Ectodermal cell (in vitro differentiated cells): ENCODE data around the gene ZP2.
"Not testable (repeated sequence)": the region's sequence is repeated elsewhere in the genome, so short reads cannot be mapped to it uniquely, and the experiment has no call there.

ENCODE experiments used
- H3K27ac ChIP-seq: 2 replicates; pipeline ENCODE4 v1.7.0; 2013; ENCODE audit warnings: mild to moderate bottlenecking, low read depth, low read length; ENCODE audit not compliant: insufficient read depth, poor library complexity, severe bottlenecking
- H3K27me3 ChIP-seq: 2 replicates; pipeline ENCODE4 v1.7.0; 2013; ENCODE audit warnings: mild to moderate bottlenecking, low read length; ENCODE audit not compliant: insufficient read depth, control insufficient read depth, poor library complexity, severe bottlenecking
- H3K36me3 ChIP-seq: one replicate; pipeline ENCODE4 v1.7.0; 2013; ENCODE audit warnings: low read length; ENCODE audit not compliant: control insufficient read depth, insufficient read depth
- H3K4me1 ChIP-seq: one replicate; pipeline ENCODE4 v1.7.0; 2013; ENCODE audit warnings: low read length; ENCODE audit not compliant: control insufficient read depth, insufficient read depth
- H3K4me3 ChIP-seq: 2 replicates; pipeline ENCODE4 v1.7.0; 2013; ENCODE audit warnings: low read depth, low read length, control low read depth; ENCODE audit not compliant: insufficient read depth
- H3K9me3 ChIP-seq: 2 replicates; pipeline ENCODE4 v1.7.0; 2013; ENCODE audit warnings: mild to moderate bottlenecking, low read length, moderate library complexity; ENCODE audit not compliant: control insufficient read depth
- WGBS, 2 experiments: methylation state at CpG; one replicate each; pipeline ENCODE4 v1.1.7; 2013; ENCODE audit warnings: missing lambda C conversion rate in 2 of 2; 5-methylcytosine and 5-hydroxymethylcytosine counted together

The ZP2 gene

GRCh38 chr16:21179126-21179982, 32.0 kb downstream of the ZP2 start:
- Histone ChIP-seq H3K9me3 (no peaks in the 10 kb centered on the region), H3K27me3 (no peaks in the 10 kb centered on the region), H3K27ac (no peak overlapping the region), H3K4me3 (no peak overlapping the region), H3K4me1 (no peaks in the 10 kb centered on the region), H3K36me3 (peaks cover 27% of the 10 kb centered on the region)
- 94 to 95% methylated on average over 13 of the region's 13 CpGs for whole genome bisulfite sequencing, 2 experiments

GRCh38 chr16:21175397-21175796, 36.0 kb downstream of the ZP2 start:
- no peaks in the 10 kb centered on the region for H3K9me3 ChIP-seq
- peaks cover 31% of the 10 kb centered on the region for H3K36me3 ChIP-seq
- no peaks in the 10 kb centered on the region for H3K4me1 ChIP-seq
- H3K27me3 ChIP-seq = no peaks in the 10 kb centered on the region
- 95 to 96% methylated on average over 1 of the region's 1 CpG for WGBS, 2 experiments
- H3K27ac ChIP-seq = no peak overlapping the region
- H3K4me3 ChIP-seq = no peak overlapping the region

- H3K36me3 ChIP-seq = peaks cover 22% of the 10 kb centered on the region
- no peak overlapping the region for H3K4me3 ChIP-seq
- H3K27me3 ChIP-seq = no peaks in the 10 kb centered on the region
- no peaks in the 10 kb centered on the region for H3K4me1 ChIP-seq
- H3K27ac ChIP-seq = no peak overlapping the region
- no peaks in the 10 kb centered on the region for H3K9me3 ChIP-seq
- 90 to 96% methylated on average over 3 of the region's 3 CpGs for WGBS, 2 experiments
These were observed 38.7 kb downstream of the ZP2 start for GRCh38 chr16:21172650-21173049.

- H3K9me3 ChIP-seq, H3K27ac ChIP-seq, H3K27me3 ChIP-seq, H3K4me3 ChIP-seq, H3K4me1 ChIP-seq: not testable (repeated sequence)
- 92 to 95% methylated on average over 8 of the region's 8 CpGs for WGBS, 2 experiments
- peaks cover 15% of the 10 kb centered on the region for H3K36me3 ChIP-seq
These were observed 41.3 kb downstream of the ZP2 start for GRCh38 chr16:21170116-21170515.

- H3K4me3 ChIP-seq = no peak overlapping the region
- no peak overlapping the region for H3K27ac ChIP-seq
- 90 to 92% methylated on average over 5 of the region's 5 CpGs for WGBS, 2 experiments
- peaks cover 15% of the 10 kb centered on the region for H3K36me3 ChIP-seq
- no peaks in the 10 kb centered on the region for H3K9me3 ChIP-seq
- no peaks in the 10 kb centered on the region for H3K4me1 ChIP-seq
- H3K27me3 ChIP-seq = no peaks in the 10 kb centered on the region
These were observed 42.0 kb downstream of the ZP2 start for GRCh38 chr16:21169249-21169981.

- H3K36me3 ChIP-seq = peaks cover 11% of the 10 kb centered on the region
- H3K4me1 ChIP-seq = no peaks in the 10 kb centered on the region
- no peak overlapping the region for H3K4me3 ChIP-seq
- H3K27me3 ChIP-seq = no peaks in the 10 kb centered on the region
- no peaks in the 10 kb centered on the region for H3K9me3 ChIP-seq
- H3K27ac ChIP-seq = no peak overlapping the region
- 93 to 96% methylated on average over 12 of the region's 12 CpGs for WGBS, 2 experiments
These were observed 43.3 kb downstream of the ZP2 start for GRCh38 chr16:21167929-21168602.

- WGBS, 2 experiments = 89 to 97% methylated on average over 9 of the region's 9 CpGs
- no peaks in the 10 kb centered on the region for H3K9me3 ChIP-seq
- no peak overlapping the region for H3K27ac ChIP-seq
- peaks cover 13% of the 10 kb centered on the region for H3K36me3 ChIP-seq
- H3K4me1 ChIP-seq = no peaks in the 10 kb centered on the region
- no peak overlapping the region for H3K4me3 ChIP-seq
- no peaks in the 10 kb centered on the region for H3K27me3 ChIP-seq
These were observed 44.0 kb downstream of the ZP2 start for GRCh38 chr16:21167360-21167759.

GRCh38 chr16:21166561-21166961, 44.8 kb downstream of the ZP2 start:
- Histone ChIP-seq H3K9me3 (no peaks in the 10 kb centered on the region), H3K4me1 (no peaks in the 10 kb centered on the region), H3K36me3 (peaks cover 13% of the 10 kb centered on the region), H3K27me3 (no peaks in the 10 kb centered on the region), H3K4me3 (no peak overlapping the region), H3K27ac (no peak overlapping the region)
- 90% methylated on average over 9 of the region's 9 CpGs for WGBS, 2 experiments

- H3K9me3 ChIP-seq = no peaks in the 10 kb centered on the region
- H3K27ac ChIP-seq = no peak overlapping the region
- no peak overlapping the region for H3K4me3 ChIP-seq
- H3K27me3 ChIP-seq = no peaks in the 10 kb centered on the region
- 92 to 96% methylated on average over 7 of the region's 7 CpGs for WGBS, 2 experiments
- peaks cover 3% of the 10 kb centered on the region for H3K36me3 ChIP-seq
- no peaks in the 10 kb centered on the region for H3K4me1 ChIP-seq
These were observed 46.7 kb downstream of the ZP2 start for GRCh38 chr16:21164521-21165168.
